Brain microvascular endothelial cell (primary cell): Measurements from ENCODE around the gene UBE3D.

Experiments used
- DNase-seq: peaks from one replicate; pipeline ENCODE4 v3.0.0-alpha.2; 2020
- H3K27ac ChIP-seq: fragments of 250-450 bp; sonication (Bioruptor Pico); 2 replicates; pipeline ENCODE4 v1.5.1; 2020; ENCODE audit warnings: mild to moderate bottlenecking, moderate library complexity
- H3K27me3 ChIP-seq: fragments of 250-450 bp; sonication (Bioruptor Pico); replicated peaks from 2 replicates; pipeline ENCODE4 v1.5.1; 2020; ENCODE audit warnings: mild to moderate bottlenecking
- H3K36me3 ChIP-seq: fragments of 250-450 bp; sonication (Bioruptor Pico); replicated peaks from 2 replicates; pipeline ENCODE4 v1.5.1; 2020; ENCODE audit warnings: mild to moderate bottlenecking
- H3K4me3 ChIP-seq: 2 replicates; pipeline ENCODE4 v1.5.1; 2011; ENCODE audit warnings: low read depth, mild to moderate bottlenecking, control low read depth, low read length, moderate library complexity
- CTCF ChIP-seq: IDR thresholded peaks from 2 replicates; pipeline ENCODE4 v1.5.1; 2011; ENCODE audit warnings: low read depth, mild to moderate bottlenecking, moderate library complexity, low read length, control low read depth, inconsistent platforms; ENCODE audit errors: missing control alignments
- in situ Hi-C: cut with HindIII; loops from 2 replicates; pipeline ENCODE4 v1.10.0; 2017; ENCODE audit warnings: low sequenced_read_pairs, low pct_ligation_motif_present

The UBE3D gene

DNA sequence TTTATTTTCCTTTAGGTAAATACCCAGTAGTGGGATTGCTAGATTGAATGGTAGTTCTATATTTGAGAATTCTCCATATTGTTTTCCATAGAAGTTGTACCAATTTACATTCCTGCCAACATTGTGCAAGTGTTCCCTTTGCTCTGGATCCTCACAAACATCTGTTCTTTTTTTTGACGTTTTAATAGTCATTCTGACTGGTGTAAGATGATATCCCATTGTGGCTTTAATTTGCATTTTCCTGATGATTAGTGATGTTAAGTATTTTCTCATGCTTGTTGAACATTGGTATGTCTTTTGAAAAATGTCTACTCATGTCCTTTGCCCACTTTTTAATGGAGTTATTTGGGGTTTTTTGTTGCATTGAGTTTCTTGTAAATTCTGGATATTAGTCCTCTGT, 85.6 kb downstream of the UBE3D start:
- Histone ChIP-seq H3K27me3 (no peaks in the 10 kb centered on the region), H3K4me3 (no peak overlapping the region), H3K36me3 (no peaks in the 10 kb centered on the region), H3K27ac (peak overlapping the region; percentile 42)
- TF ChIP-seq CTCF: no peak
- in situ Hi-C loops: no loop called here
- DNase-seq: no peak

DNA sequence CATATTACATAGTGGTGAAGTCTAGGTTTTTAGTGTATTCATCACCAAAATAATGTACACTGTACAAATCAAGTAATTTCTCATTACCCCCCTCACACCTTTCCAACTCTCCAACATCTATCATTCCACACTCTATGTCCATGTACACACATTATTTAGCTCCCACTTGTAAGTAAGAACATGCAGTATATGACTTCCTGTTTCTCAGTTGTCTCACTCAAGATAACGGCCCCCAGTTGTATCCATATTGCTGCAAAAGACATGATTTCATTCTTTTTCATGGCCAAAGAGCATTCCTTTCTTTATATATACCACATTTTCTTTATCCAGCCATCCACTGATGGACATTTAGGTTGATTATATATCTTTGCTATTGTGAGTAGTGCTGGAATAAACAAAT, 86.0 kb downstream of the UBE3D start:
- Histone ChIP-seq H3K4me3 (no peak overlapping the region), H3K27me3 (no peaks in the 10 kb centered on the region), H3K36me3 (no peaks in the 10 kb centered on the region), H3K27ac (no peak overlapping the region)
- no peak for DNase-seq
- no peak for TF ChIP-seq CTCF
- in situ Hi-C loops: no loop called here

DNA sequence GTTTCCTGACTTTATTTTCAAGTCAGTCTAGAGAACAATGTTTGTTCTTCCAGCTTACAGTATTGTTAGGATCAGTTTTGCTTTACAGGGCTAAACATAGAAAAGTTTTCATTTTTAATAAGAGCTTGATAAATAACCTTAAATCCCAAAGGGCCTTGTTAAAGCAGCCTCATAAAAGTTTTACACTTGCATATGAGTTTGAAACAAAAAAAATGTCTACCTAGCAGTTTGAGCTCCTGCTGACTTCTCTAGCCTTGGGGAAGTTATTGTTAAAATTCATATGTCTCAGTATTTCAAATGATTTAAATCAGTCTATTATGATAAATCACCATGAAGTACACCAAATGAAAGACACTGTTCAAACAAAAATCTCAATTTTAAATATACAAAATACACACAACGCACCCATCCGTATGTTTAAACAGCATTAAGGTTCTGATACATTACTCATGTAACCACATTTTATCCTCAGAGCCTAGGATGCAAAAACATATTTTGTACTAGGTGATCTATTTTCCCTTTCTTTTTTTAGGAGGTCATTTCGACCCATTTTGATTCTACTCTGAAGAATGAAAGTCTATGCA, 87.2 kb downstream of the UBE3D start:
- Histone ChIP-seq H3K4me3 (no peak overlapping the region), H3K36me3 (no peaks in the 10 kb centered on the region), H3K27ac (no peak overlapping the region), H3K27me3 (no peaks in the 10 kb centered on the region)
- DNase-seq: no peak
- TF ChIP-seq CTCF: no peak
- in situ Hi-C loops: no loop called here

DNA sequence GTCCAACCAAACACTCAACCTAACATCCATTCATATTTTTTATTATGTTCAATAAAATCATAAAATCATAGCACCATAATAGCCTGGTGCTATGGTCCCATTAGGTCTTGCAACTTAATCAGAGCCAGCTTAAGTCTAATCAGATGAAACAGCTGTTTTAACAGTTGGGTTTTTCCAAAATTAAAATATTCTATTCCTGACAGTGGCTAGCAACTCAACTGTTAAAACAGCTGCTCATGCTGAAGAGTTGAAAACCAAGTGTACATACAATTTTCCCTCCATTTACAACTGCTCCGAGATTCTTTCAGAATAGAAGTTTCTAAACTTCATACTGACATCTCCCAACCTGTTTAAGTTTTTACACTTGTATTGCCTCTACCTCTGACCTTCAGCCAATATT, 89.5 kb downstream of the UBE3D start:
- TF ChIP-seq CTCF: no peak
- no peaks in the 10 kb centered on the region for H3K36me3 ChIP-seq
- no peak overlapping the region for H3K4me3 ChIP-seq
- DNase-seq: no peak
- no peak overlapping the region for H3K27ac ChIP-seq
- H3K27me3 ChIP-seq: no peaks in the 10 kb centered on the region
- in situ Hi-C loops: no loop called here

DNA sequence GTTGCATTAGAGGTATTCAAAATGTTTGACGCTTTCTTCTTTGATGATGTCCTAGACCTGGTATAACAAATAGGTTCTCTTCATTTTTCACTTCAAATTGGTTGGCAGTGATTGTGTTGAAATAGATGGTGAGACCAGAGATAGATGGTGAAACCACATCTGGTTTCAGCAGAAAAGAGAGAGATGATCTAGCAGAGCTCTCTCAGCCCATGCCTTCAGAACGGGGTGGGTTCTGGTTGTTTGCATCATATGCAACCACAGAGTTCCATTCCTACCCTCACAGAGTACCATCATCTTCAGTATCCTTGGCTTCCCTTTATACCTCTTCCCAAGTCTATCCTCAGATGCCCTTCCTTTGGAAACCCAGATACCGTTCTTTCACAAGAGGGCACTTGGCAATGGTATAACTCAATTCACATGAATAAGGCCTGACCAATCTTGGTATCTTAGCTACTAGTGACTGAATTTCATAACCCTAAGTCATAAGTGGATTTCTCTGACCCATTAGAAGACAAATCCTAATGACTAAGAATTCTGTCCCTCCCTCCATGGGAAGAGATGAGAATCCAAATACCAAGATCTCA, 93.7 kb downstream of the UBE3D start:
- no peaks in the 10 kb centered on the region for H3K27me3 ChIP-seq
- TF ChIP-seq CTCF: no peak
- H3K27ac ChIP-seq: no peak overlapping the region
- H3K4me3 ChIP-seq: no peak overlapping the region
- no peaks in the 10 kb centered on the region for H3K36me3 ChIP-seq
- in situ Hi-C loops: no loop called here
- no peak for DNase-seq

DNA sequence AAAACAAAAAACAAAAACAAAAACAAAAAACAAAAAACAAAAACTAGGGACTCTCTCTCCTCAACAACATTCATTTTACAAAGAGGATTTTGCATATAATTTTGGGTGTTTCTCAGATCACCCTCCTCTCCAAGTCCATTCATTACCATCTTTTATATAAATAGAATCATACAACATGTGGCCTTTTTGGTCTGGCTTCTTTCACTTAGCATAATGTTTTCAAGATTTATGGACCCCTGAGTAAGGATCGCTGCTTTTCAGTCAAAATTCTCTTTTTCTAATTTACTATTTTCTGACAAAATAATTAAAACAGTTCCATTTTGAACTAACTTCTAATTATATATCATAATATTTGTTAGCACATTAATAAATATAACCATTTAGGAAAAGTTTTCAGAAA, 94.8 kb downstream of the UBE3D start:
- in situ Hi-C loops: no loop called here
- Histone ChIP-seq H3K27ac (no peak overlapping the region), H3K36me3 (no peaks in the 10 kb centered on the region), H3K4me3 (no peak overlapping the region), H3K27me3 (no peaks in the 10 kb centered on the region)
- DNase-seq: no peak
- TF ChIP-seq CTCF: no peak
